ENCODE results near the gene DLGAP1. TPM values are rescaled to one million over a fixed set of nuclear protein-coding genes. Genes with fewer than 3 reads are reported as not detected.

The DLGAP1 gene
- total and polyA plus RNA-seq, 2 of the 8 experiments (the other 6 are each of a cell fraction or from before 2014, with no cell fraction given) = 11.8 to 16.9 TPM

GRCh38 chr18:3923750-3924149 is 531.4 kb downstream of the DLGAP1 start:
- DNase-seq (ENCODE audit: low read depth in 1 of 2, low spot score in 2 of 2) (no peak), FAIRE-seq (peak; percentile 13)
- Histone ChIP-seq H2AFZ (ENCODE audit: low read length) (no peak overlapping the region), H3K56ac (replicated peaks; ENCODE audit: insufficient read length, low read depth, low read length) (no peak overlapping the region), H2BK5ac (ENCODE audit: low read depth, low read length) (no peak overlapping the region), H4K8ac (ENCODE audit: extremely low read depth, insufficient read depth, low read length) (no peak overlapping the region), H3K27me3 (replicated peaks in 1 of 4; ENCODE audit: control insufficient read depth in 3 of 4, extremely low read depth in 1 of 4, insufficient read depth in 3 of 4, low read length in 3 of 4) (no peaks in the 10 kb centered on the region), H3K4me1 (replicated peaks in 1 of 4; ENCODE audit: control insufficient read depth in 3 of 4, insufficient read depth in 4 of 4, low read length in 3 of 4) (no peaks in the 10 kb centered on the region), H3K14ac (ENCODE audit: insufficient read length) (no peak overlapping the region), H2BK20ac (ENCODE audit: low read length) (no peak overlapping the region), H3K9me3 (ENCODE audit: insufficient read depth in 2 of 2, low read depth in 1 of 2, low read length in 1 of 2) (no peaks in the 10 kb centered on the region), H3K23me2 (ENCODE audit: low read depth, low read length) (no peaks in the 10 kb centered on the region), H3K4ac (replicated peaks; ENCODE audit: insufficient read length, low read depth, low read length) (no peak overlapping the region), H3K18ac (ENCODE audit: extremely low read depth, low read length) (no peak overlapping the region), H3K4me3 (ENCODE audit: extremely low read depth in 1 of 4, insufficient read depth in 2 of 4, low read depth in 3 of 4, low read length in 4 of 4) (no peak overlapping the region), H3K79me1 (ENCODE audit: low read depth, low read length) (no peaks in the 10 kb centered on the region), H3K4me2 (ENCODE audit: insufficient read depth in 1 of 2, low read depth in 2 of 2, low read length in 2 of 2) (no peak overlapping the region), H4K5ac (ENCODE audit: insufficient read length, low read depth, low read length) (no peak overlapping the region), H3K23ac (ENCODE audit: insufficient read length) (no peak overlapping the region), H2BK15ac (ENCODE audit: low read length) (no peak overlapping the region), H3K9ac (replicated peaks in 1 of 4; ENCODE audit: extremely low read depth in 1 of 4, low read depth in 3 of 4, low read length in 3 of 4) (no peak overlapping the region), H3K79me2 (ENCODE audit: control insufficient read depth in 1 of 2, insufficient read depth in 2 of 2, low read length in 2 of 2) (no peaks in the 10 kb centered on the region), H4K20me1 (replicated peaks in 1 of 2; ENCODE audit: control insufficient read depth in 1 of 2, insufficient read depth in 2 of 2, low read length in 2 of 2) (peaks cover 0 to 1% of the 10 kb centered on the region in 2 experiments), H2BK12ac (ENCODE audit: low read depth, low read length) (no peak overlapping the region), H3K36me3 (ENCODE audit: control insufficient read depth in 2 of 4, insufficient read depth in 4 of 4, low read length in 3 of 4) (no peaks in the 10 kb centered on the region), H3K27ac (ENCODE audit: low read depth, low read length) (no peak overlapping the region), H2AK5ac (ENCODE audit: low read depth, low read length) (no peak overlapping the region), H4K91ac (replicated peaks; ENCODE audit: insufficient read length, low read length) (no peak overlapping the region), H2BK120ac (replicated peaks; ENCODE audit: low read depth, low read length) (no peak overlapping the region)
- TF ChIP-seq JUND (IDR thresholded peaks at IDR 0.05; ENCODE audit: low read length) = no peak
- WGBS, 2 experiments (ENCODE audit: extremely low coverage in 1 of 2, insufficient coverage in 1 of 2, insufficient read length in 1 of 2, insufficient replicate concordance in 2 of 2, low coverage in 1 of 2, low lambda C conversion rate in 2 of 2, missing lambda C conversion rate in 1 of 2) = 83% methylated on average over 2 of the region's 2 CpGs; no CpG with 5 or more reads in 1 of the 2 experiments
- POLR2A ChIA-PET (ENCODE audit: partially characterized antibody) = no interaction called here
- CTCF ChIA-PET (ENCODE audit: partially characterized antibody) = interaction anchor here (0.6 to 1.0 kb wide), 2 partner anchors 142 to 833 kb away, joined by 3 read pairs; no protein-coding TSS in a partner anchor
